Measurements from ENCODE around the gene CCR9.
"Not testable (repeated sequence)": the region's sequence is repeated elsewhere in the genome, so short reads cannot be mapped to it uniquely, and the experiment has no call there.

Gene CCR9, protein sequence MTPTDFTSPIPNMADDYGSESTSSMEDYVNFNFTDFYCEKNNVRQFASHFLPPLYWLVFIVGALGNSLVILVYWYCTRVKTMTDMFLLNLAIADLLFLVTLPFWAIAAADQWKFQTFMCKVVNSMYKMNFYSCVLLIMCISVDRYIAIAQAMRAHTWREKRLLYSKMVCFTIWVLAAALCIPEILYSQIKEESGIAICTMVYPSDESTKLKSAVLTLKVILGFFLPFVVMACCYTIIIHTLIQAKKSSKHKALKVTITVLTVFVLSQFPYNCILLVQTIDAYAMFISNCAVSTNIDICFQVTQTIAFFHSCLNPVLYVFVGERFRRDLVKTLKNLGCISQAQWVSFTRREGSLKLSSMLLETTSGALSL

GRCh38 chr3:45885979-45886705 lies at the start of gene CCR9:
Gene CCR9, plus strand, starts transcription at chr3:45886543. Its CDS starts 8,391 bp downstream, at chr3:45894934.
- no peak for DNase-seq

DNA sequence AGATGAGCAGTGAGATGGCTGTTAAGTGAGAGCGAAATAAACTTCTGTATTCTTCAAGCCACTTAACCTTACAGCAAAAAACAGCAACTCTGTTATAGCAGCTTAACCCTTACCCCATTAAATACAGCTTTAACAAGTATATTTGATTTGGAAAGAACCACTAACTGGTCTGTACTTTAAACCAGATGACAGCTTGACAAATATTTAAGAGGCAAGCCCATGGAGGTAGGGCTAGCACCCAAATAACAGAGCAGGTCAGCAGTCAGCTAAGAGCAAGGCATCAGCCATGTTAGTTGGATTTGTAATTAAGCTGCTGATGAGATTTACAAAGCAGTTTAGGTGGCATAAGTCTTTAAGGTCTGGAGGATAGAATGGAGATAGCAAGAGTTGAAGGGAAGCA lies 47.9 kb upstream of the CCR9 start:
- no peak for DNase-seq

- DNase-seq, result peak; percentile 50
These were observed 45.0 kb upstream of the CCR9 start for GRCh38 chr3:45841420-45841756.

DNA sequence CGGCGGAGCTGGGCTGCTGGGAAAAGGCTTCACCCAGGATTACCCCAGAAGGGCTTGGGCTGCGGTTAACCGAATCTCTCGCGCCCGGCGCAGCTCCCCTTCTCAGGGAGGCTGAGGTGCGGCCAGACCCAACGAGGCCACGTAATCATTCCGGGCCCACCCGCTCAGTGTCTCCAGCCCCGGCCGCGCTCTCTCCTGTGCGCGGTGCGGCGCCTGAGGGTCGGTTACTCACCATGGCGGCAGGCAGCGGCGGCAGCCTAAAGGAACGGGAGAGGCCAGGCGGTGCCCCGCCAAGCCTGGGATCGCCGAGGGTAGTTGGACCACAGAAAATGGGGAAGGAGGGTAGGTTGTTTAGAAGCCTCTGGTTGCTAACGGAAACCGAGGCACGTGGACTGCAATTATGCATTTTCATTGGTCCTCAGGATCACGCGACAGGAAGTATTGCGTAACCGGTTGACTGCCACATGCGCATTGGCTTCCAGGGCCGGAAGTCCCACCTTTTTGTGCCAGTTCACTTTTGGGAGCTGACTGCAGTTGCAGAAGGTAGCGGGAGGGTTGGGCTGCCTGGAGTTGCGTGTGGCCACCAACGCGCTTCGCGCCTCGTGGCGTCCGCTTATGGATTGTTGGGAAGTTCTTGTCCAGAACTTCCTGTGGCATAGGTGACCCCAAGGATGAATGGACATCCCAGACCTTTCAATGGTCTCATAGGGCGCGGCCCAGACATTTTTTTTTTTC lies 44.4 kb upstream of the CCR9 start, which contains the start of gene LZTFL1:
LZTFL1 (minus strand) TSS at position 363 of the 735 bp plus-strand sequence; CDS start at position 235, 128 bp downstream.
- DNase-seq, result peak; percentile 98

DNA sequence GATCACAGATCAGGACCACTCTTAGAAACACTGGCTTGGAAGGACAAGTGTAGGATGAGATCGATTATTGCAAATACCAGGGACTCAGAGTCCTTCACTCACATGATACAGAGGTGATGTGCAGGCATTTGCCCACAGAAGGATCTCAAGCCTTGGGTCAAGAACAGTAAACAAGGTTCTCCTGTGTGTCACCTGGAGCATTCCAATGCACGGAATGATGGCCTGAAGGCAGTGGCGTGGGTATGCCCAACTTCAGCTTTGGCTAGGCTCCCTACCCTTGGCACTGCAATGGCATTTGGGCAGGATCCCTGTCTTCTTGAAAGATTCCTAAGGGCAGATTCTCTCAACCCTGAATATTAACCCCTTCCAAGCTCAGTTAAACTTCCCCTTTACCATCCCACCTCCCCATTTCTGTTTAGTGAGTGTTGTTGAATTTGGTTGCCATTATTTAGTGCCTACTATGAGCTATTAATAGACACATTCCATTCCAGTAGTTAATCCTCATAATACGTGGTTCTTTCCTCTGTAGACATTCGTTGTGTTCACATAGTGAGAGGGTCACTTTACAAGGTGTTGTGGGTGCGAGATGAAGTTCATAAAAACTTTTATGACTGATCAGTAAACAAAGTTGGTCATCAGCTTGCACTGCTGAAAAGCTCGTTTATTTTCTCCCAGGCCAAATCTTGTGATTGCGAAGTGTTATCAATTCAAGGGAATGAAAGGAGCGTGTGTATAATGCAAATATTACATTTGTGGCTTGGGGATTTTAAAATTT lies 43.3 kb upstream of the CCR9 start:
- DNase-seq, result no peak

- DNase-seq, result peak; percentile 17
These were observed 41.7 kb upstream of the CCR9 start for GRCh38 chr3:45844616-45845015.

- DNase-seq, result no peak
These were observed 38.0 kb upstream of the CCR9 start for GRCh38 chr3:45848392-45848791.

GRCh38 chr3:45852828-45853227 lies 33.5 kb upstream of the CCR9 start:
- peak; percentile 53 for DNase-seq

- not testable (repeated sequence) for DNase-seq
These were observed 30.0 kb upstream of the CCR9 start for GRCh38 chr3:45856323-45856722.

- not testable (repeated sequence) for DNase-seq
These were observed 29.3 kb upstream of the CCR9 start for GRCh38 chr3:45857024-45857423.

GRCh38 chr3:45858809-45859543 lies 27.4 kb upstream of the CCR9 start:
- DNase-seq, result no peak

DNA sequence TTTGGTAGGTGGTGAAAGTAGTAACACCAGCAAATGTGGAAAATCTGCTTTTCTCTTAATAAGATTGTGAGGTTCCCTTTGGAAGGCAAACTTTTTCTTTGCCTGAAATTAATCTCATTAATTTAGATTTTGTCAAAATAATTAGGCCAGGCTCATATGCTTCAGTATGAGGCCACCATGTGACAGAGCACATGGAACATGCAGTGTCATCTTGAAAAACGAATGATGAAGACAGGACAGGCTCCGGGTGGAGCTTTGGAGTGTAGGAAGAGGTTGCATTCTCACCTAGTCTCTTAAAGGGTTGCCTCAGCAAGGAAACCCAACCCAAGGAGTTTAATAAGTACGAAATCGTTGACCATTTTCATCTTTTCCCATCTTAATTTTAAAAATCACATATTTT lies 25.9 kb upstream of the CCR9 start:
- DNase-seq, result no peak

DNA sequence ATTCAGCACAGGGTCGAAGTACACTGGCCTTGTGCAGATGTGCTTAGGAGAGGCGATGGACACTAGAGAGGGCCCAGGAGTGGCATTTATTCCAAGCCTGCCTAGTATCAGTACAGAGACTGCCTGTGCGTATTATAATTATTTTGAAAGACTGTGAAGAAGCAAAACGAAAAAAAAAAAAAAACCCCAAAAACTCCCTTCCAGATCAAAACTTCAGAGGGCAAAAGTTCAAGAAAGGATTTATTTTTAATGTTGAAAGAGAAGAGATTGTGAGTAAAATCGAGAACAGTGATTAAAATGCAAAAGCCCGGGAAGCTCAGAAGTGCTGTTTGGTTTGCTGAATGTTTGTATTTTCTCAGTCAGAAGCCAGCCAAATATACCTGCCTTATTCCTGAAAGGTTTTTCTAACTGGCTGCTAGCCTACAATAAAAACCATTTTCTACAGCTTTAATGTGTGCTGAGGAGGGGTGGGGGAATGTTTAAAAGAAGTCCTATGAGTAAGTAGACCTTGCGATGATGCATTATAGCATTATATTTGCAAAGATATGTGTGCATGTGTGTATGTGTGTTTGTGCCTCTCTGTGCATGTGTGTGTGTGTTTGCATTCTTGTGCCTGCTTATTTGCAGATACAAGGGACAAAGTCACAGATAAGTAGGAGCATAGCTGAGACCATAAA lies 25.2 kb upstream of the CCR9 start:
- no peak for DNase-seq

DNA sequence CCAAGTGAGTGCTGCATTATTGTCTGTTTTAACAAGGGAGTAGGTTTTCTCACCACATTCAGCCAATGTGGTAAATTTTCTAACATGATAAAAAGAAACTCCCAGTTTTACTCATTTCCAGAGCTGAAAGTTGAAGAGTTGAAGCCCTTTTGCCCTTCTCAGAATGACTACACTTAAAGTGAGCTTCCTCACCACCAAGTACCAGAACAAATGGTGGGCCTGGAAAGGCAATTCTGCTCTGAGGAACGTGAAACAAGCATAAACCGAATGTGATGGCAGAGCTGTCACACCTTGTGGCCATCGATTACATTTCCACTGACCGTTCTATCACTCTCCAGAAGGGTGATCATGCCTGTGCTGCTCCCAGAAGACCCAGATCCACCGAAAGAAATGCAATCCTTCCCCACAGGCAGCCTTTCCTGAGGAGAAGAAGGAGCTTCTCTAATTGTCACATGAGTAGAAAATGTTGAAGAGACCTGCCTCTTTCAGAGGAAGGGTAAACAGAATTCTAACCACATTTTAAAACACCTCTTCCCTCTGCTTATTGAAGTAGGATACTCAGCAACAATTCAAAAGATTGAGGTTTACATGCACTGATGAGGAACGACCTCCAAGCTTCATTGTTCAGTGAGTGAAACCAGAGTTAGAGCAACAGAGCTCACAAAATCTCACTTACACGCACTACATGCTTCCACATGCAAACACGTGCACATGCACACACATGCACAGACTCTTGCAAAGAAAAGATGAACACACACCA lies 21.4 kb upstream of the CCR9 start:
- no peak for DNase-seq

DNA sequence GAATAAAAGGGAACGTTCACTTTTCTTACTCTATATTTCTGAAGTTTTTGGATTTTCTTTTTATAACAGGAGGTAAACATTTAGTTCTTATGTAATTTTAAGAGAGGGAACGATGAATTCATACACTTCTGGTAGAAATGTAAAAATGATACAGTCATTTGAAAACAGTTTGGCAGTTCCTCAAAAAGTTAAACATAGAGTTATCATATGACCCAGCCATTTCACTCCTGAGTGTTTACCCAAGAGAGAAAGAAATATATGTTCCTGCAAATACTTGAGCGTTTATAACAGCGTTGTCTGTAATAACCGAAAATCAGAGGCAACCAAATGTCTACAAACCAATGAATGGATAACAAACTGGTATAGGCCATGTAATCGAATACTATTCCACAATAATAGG lies 20.8 kb upstream of the CCR9 start:
- DNase-seq, result no peak

GRCh38 chr3:45868213-45868612 lies 18.1 kb upstream of the CCR9 start:
- no peak for DNase-seq

GRCh38 chr3:45868650-45869049 lies 17.7 kb upstream of the CCR9 start:
- DNase-seq, result no peak

DNA sequence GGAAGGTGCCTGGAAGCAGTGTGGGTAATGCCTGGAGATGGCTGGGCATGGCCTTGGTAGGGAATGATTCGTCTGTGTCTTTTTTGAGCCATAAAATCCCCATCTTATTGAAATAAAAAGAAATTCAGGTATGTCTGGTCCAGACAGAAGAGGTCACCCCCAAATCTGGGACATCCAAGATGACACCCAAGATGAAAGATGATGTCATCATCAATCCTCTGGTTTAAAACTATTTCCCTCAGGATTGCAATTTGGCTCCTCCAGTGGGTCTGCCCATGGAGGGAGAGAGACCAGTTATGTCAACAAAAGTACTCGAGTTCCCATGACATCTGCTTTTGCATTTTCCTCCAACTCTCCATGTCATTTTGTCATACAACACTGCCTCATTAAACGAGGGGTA lies 16.7 kb upstream of the CCR9 start:
- DNase-seq, result no peak

DNA sequence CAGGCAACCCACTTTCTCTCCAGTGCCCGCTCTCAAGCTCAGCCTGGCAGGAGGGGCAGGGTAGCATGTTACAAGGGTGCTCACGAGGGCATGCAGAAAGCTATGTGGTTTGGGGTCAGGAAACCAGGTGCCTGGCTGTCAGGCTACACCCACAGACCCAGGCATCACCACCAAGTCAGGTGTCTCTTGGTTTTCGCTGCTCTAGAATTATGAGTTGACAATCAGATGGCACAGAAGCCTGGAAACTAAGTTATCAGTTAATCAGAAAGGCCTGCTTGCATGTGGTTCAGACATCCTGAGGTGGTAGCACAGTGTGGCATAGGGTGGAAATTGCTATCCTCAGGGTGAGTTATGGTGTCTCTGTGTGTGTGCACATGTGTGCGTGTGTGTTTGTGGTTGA lies 16.2 kb upstream of the CCR9 start:
- DNase-seq, result peak; percentile 41

DNA sequence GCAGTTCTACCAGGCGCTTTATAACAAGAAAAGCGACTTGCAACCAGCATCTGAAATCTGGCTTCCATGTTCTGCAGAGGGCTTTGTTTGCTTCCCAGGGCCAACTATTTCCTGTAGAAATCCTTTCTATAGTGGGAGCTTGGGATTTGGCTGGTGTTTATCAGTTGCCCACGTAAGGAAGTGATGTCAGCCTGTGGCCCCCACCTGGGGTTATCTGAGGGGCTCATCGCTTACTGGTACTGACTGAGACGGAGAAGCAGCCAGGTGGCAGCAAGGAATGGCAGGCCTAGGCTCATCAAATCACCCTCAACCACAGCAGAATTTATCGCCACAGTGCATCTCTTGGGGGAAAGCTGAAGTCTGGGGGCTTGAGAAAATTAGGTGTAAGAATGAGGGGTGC lies 14.6 kb upstream of the CCR9 start:
- no peak for DNase-seq

DNA sequence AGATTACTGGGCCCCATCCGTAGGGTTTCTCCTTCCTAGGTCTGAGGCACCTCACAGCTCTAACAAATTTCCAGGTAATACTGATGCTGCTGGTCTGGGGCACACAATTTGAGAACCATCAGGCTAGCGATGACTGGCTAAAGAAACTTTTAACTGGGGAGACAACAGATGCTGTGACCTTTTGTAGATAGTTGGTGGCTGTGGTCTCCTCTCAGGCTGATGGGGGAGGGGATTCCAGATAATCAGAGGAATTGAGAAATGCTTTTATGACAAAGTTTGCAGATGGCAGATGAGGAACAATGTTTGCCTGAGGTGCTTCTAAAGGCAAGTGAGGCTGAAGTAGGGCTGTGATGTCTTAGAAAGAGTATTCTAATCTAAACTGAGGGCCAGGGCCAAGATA lies 13.8 kb upstream of the CCR9 start:
- DNase-seq, result no peak
